A673 (cell line): Measurements from ENCODE around the gene ARHGAP32.

ENCODE experiments used
- EZH2 ChIP-seq: fragments of 200-600 bp; sonication (generic); IDR thresholded peaks from 2 replicates; pipeline ENCODE4 v1.6.1; 2017; ENCODE audit warnings: borderline replicate concordance, low read depth, mild to moderate bottlenecking, mixed read lengths, antibody characterized with exemption, low read length; ENCODE audit not compliant: poor library complexity, severe bottlenecking
- TF ChIP-seq, protein P1 (sequence below): fragments of 300-800, 200-600 bp; sonication (generic); conservative IDR thresholded peaks from 2 replicates; pipeline ENCODE4 v1.5.1; 2017; ENCODE audit warnings: low read depth, mild to moderate bottlenecking, antibody characterized with exemption, low read length, moderate library complexity, mixed read lengths

DNA sequence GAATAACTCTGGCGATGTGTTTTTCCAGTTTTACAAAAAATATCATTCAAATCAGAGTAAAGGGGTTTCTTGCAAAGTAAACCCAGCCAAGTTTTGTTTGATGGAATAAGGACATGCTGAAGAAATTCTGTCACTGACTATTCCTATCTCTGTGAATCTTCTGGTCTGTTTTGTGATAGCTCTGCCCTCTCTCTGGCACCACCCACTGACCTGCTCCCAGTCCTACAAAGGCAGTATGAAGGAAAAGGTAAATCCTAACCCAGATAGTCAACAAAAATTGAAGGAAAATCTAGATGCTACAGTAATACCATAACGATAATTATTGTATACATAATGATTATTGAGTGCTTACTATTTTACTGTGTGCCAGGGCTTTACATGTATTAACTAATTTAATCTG lies 173.1 kb downstream of the ARHGAP32 start:
- TF ChIP-seq, protein P1, sequence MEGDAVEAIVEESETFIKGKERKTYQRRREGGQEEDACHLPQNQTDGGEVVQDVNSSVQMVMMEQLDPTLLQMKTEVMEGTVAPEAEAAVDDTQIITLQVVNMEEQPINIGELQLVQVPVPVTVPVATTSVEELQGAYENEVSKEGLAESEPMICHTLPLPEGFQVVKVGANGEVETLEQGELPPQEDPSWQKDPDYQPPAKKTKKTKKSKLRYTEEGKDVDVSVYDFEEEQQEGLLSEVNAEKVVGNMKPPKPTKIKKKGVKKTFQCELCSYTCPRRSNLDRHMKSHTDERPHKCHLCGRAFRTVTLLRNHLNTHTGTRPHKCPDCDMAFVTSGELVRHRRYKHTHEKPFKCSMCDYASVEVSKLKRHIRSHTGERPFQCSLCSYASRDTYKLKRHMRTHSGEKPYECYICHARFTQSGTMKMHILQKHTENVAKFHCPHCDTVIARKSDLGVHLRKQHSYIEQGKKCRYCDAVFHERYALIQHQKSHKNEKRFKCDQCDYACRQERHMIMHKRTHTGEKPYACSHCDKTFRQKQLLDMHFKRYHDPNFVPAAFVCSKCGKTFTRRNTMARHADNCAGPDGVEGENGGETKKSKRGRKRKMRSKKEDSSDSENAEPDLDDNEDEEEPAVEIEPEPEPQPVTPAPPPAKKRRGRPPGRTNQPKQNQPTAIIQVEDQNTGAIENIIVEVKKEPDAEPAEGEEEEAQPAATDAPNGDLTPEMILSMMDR: no peak
- no peak for TF ChIP-seq EZH2
